Heart left ventricle (tissue), 16 donors: ENCODE data around the gene VIT. TPM values are rescaled to one million over a fixed set of nuclear protein-coding genes. Genes with fewer than 3 reads are reported as not detected.

Experiments
- ATAC-seq, 4 donors: fragments of 200-7000 bp; cut with Tn5 transposase; one replicate each; pipeline ENCODE4 v1.9.1; 2020 to 2022; ENCODE audit warnings: moderate library complexity in 4 of 4, mild to moderate bottlenecking in 3 of 4, moderate number of reproducible peaks in 1 of 4
- DNase-seq, 5 donors: peaks; one replicate each; pipeline ENCODE4 v3.0.0-alpha.2; 2020
- H3K27ac ChIP-seq, 12 donors: fragments of 200-600 bp; sonication (generic) in 4 of 12; one replicate each; pipeline versions ENCODE4 v1.5.0 to v1.8.0; 2016 to 2022; ENCODE audit warnings: mild to moderate bottlenecking in 2 of 12
- H3K27me3 ChIP-seq, 9 donors: fragments of 200-600 bp; sonication (generic) in 2 of 9; one replicate each; pipeline versions ENCODE4 v1.5.1 to v1.8.0; 2016 to 2022; ENCODE audit warnings: mild to moderate bottlenecking in 3 of 9
- H3K36me3 ChIP-seq, 9 donors: fragments of 200-600 bp; sonication (generic) in 2 of 9; one replicate each; pipeline versions ENCODE4 v1.5.0 to v1.8.0; 2018 to 2022; ENCODE audit warnings: mild to moderate bottlenecking in 2 of 9
- H3K4me1 ChIP-seq, 12 donors: fragments of 200-600 bp; sonication (generic) in 4 of 12; one replicate each; pipeline versions ENCODE4 v1.5.0 to v1.8.0; 2016 to 2022; ENCODE audit warnings: mild to moderate bottlenecking in 3 of 12
- H3K4me3 ChIP-seq, 12 donors: fragments of 200-600 bp; sonication (generic) in 4 of 12; one replicate each; pipeline versions ENCODE4 v1.5.0 to v1.8.0; 2017 to 2022; ENCODE audit warnings: mild to moderate bottlenecking in 9 of 12, moderate library complexity in 4 of 12
- H3K9me3 ChIP-seq, 12 donors: fragments of 200-600 bp; sonication (generic) in 4 of 12; one replicate each; pipeline versions ENCODE4 v1.5.0 to v1.8.0; 2016 to 2022; ENCODE audit warnings: mild to moderate bottlenecking in 1 of 12
- POLR2A ChIP-seq, 2 donors: fragments of 450-650 bp; IDR thresholded peaks; one replicate each; pipeline ENCODE4 v1.6.1; 2017; ENCODE audit warnings: antibody characterized with exemption in 2 of 2, mild to moderate bottlenecking in 2 of 2, moderate library complexity in 2 of 2
- WGBS, 4 donors: extraction: QIAGEN DNeasy Blood & Tissue Kit in 2 of 4; methylation state at CpG; one replicate each; pipeline versions ENCODE4 v1.1.5 to v1.1.7; 2013 to 2018; 5-methylcytosine and 5-hydroxymethylcytosine counted together
- intact Hi-C, 10 donors: fragments of 100-400 bp; cut with DNase I; formaldehyde crosslinking; loops; one replicate each; pipeline versions ENCODE4 v1.11.1 to v1.14.2; 2022
- polyA plus RNA-seq, 2 donors: library from polyadenylated mRNA; stranded (reverse); fragments of 200-250 nt; gene quantifications; one replicate each; pipeline ENCODE4 v1.2.3, GENCODE V29; 2013
- total RNA-seq, 9 donors: library from RNA; depleted of rRNA in 2 of 9; stranded (reverse); fragments of >200 nt in 2 of 9; fragmentation: NEBNext Ultra II Directional in 3 of 9; extraction: Animal tissue kit (Norgen Biotek cat#: 25700) in 3 of 9; gene quantifications; one replicate each; pipeline versions ENCODE4 v1.1.0 to v1.2.4, GENCODE V29; 2016 to 2023
- TF ChIP-seq, protein P1 (sequence below), 12 donors: fragments of 200-600 bp; sonication (generic) in 4 of 12; IDR thresholded peaks; one replicate each; pipeline versions ENCODE4 v1.5.0 to v1.8.0; 2018 to 2022; ENCODE audit warnings: antibody characterized with exemption in 12 of 12, mild to moderate bottlenecking in 5 of 12
- donor health status: ischemic (EF 13 %, LVEDD 7.1; RV severe dilation, severe dysfunction).
- donor health status: healthy with polysubstance abuse.
- donor health status: DM: no; HTN: yes; CAD: no.
- donor health status: DM: no; HTN: no; CAD: no.
- donor health status: ischemic (EF 25% LVEDD 6.9; RV normal size, moderate dysfunction).
- donor health status: ischemic (EF 25% LVEDD 5.7; RV mildly dilated, moderate dysfunction).
- donor health status: healthy.
- donor health status: DM: yes; HTN: yes; CAD: no.
- donor health status: ischemic (EF 35%, LVEDD 5.7; RV mildly dilated, moderate dysfunction).
- donor health status: nonischemic (EF 11% LVEDD 7.7; RV severe dilation, severe dysfunction).
- donor health status: DM: yes; HTN: yes; CAD: no.
- donor health status: PGD.
- donor health status: ischemic (EF 29% LVEDD 5.4; RV normal size, mild dysfunction).
- donor health status: nonischemic (EF 23%, LVEDD 6.1; RV moderate dilation, normal function).

VIT gene
- total and polyA plus RNA-seq, 11 donors: 1.0 to 34.9 (median 4.9) TPM

DNA sequence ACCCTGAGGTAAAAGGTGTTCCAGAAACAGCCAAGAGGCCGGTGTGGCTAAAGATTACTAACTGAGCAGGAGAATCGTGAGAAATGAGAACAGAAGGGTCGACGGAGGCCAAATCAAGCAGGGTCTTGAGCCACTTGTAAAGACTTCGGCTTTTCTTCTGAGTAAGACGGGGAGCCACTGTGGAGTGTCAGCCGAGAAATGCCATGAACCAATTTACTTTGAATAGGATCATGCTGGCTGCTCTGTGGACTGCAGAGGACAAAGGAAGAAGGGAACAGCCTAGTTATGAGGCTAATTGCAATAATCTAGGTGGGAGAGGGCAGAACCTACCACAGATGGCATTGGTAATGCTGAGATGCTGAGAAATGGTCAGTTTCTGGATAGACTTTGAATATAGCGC is 16.8 kb downstream of the VIT start:
- ATAC-seq (no peak), DNase-seq (no peak)
- TF ChIP-seq, protein P1, sequence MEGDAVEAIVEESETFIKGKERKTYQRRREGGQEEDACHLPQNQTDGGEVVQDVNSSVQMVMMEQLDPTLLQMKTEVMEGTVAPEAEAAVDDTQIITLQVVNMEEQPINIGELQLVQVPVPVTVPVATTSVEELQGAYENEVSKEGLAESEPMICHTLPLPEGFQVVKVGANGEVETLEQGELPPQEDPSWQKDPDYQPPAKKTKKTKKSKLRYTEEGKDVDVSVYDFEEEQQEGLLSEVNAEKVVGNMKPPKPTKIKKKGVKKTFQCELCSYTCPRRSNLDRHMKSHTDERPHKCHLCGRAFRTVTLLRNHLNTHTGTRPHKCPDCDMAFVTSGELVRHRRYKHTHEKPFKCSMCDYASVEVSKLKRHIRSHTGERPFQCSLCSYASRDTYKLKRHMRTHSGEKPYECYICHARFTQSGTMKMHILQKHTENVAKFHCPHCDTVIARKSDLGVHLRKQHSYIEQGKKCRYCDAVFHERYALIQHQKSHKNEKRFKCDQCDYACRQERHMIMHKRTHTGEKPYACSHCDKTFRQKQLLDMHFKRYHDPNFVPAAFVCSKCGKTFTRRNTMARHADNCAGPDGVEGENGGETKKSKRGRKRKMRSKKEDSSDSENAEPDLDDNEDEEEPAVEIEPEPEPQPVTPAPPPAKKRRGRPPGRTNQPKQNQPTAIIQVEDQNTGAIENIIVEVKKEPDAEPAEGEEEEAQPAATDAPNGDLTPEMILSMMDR (IDR thresholded peaks at IDR 0.05): no peak
- no peak for TF ChIP-seq POLR2A (IDR thresholded peaks at IDR 0.05)
- intact Hi-C loops: loop anchor here in 1 of 10 donors (5.0 kb wide), 1 partner anchor 49 kb away; no protein-coding TSS in a partner anchor
- peaks cover 0 to 12% (median 7%) of the 10 kb centered on the region in 12 donors for H3K9me3 ChIP-seq
- no peaks in the 10 kb centered on the region for H3K36me3 ChIP-seq
- 68 to 83% (median 75%) methylated on average over 8 of the region's 8 CpGs for WGBS, 4 donors
- H3K4me1 ChIP-seq: no peaks in the 10 kb centered on the region
- no peaks in the 10 kb centered on the region for H3K27me3 ChIP-seq
- no peak overlapping the region for H3K27ac ChIP-seq
- H3K4me3 ChIP-seq: no peak overlapping the region

DNA sequence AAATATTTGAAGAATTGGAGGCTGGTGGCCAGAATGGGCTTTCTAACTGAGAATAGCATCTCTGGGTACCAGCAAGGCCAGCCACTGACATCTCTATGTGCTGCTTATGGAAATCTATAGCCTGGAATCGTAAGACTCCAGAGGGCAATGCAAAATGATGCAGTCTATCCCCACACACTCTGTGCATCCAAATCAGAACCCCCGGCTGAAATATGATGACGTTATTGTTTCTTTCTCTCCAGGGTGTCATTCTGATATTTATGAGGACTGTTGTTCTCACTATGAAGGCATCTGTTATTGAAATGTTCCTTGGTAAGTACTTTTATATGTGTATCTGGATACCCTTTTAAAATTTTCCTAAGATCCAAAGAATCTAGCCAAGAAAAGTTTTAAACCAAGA is 19.6 kb downstream of the VIT start:
- TF ChIP-seq, protein P1 (IDR thresholded peaks at IDR 0.05): no peak
- TF ChIP-seq POLR2A (IDR thresholded peaks at IDR 0.05): no peak
- intact Hi-C loops: no loop called here
- no peak overlapping the region for H3K27ac ChIP-seq
- no peaks in the 10 kb centered on the region for H3K4me1 ChIP-seq
- WGBS, 4 donors: 55 to 75% (median 70%) methylated on average over 3 of the region's 3 CpGs
- H3K9me3 ChIP-seq: peaks cover 0 to 14% (median 6%) of the 10 kb centered on the region in 12 donors
- ATAC-seq (no peak), DNase-seq (no peak)
- no peaks in the 10 kb centered on the region for H3K27me3 ChIP-seq
- no peaks in the 10 kb centered on the region for H3K36me3 ChIP-seq
- no peak overlapping the region for H3K4me3 ChIP-seq

DNA sequence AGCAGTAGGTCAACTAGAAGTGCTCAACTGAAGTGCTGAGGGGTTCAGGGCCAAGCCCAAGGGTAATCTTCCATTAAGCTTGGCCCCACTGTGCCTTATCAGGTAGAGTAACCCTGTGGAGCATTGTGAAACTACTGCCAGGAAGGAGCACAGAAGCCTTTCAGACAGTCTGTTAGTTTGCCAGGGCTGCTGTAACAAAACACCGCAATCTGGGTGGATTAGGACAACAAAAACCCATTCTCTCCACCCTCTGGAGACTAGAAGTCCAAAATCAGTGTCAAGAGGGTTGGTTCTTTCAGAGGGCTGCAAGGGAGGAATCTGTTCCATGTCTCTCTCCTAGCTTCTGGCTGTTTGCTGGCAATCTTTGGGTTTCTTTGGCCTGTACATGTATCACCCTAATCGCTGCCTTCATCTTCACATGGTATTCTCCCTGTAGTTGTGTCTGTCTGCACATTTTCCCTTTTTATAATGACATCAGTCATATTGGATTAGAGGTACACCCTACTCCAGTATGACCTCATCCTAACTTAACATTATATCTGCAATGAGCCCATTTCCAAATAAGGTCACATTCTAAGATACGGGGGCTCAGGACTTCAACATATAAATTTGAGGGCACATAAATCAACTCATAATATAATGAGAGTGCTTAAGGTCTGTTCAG is 21.2 kb downstream of the VIT start:
- intact Hi-C loops: no loop called here
- 89 to 95% (median 92%) methylated on average over 3 of the region's 3 CpGs for WGBS, 4 donors
- no peak overlapping the region for H3K4me3 ChIP-seq
- H3K27ac ChIP-seq: no peak overlapping the region
- no peaks in the 10 kb centered on the region for H3K27me3 ChIP-seq
- peaks cover 0 to 11% (median 5%) of the 10 kb centered on the region in 12 donors for H3K9me3 ChIP-seq
- H3K36me3 ChIP-seq: no peaks in the 10 kb centered on the region
- no peak for DNase-seq
- no peaks in the 10 kb centered on the region for H3K4me1 ChIP-seq
- TF ChIP-seq, protein P1 (IDR thresholded peaks at IDR 0.05): no peak
- no peak for TF ChIP-seq POLR2A (IDR thresholded peaks at IDR 0.05)
- ATAC-seq: no peak

DNA sequence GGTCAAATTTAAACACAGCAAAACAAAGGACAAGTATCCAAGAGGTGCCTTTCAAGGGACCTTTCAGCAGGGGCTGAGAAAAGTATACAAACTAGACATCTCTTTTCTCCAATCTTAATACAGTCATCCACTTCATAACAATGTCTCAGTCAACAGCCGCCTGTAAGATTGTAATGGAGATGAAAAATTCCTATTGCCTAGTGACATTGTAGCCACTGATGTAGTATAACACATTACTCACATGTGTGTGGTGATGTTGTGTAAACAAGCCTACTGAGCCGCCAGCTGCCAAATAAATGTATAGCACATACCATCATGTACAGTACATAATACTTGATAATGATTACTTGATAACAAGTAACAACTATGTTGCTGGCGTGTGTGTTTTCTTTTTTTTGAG is 31.0 kb downstream of the VIT start:
- Histone ChIP-seq H3K27ac (no peak overlapping the region), H3K27me3 (no peaks in the 10 kb centered on the region), H3K36me3 (no peaks in the 10 kb centered on the region), H3K9me3 (peaks cover 0 to 8% (median 0%) of the 10 kb centered on the region in 12 donors), H3K4me3 (no peak overlapping the region), H3K4me1 (peaks cover 0 to 3% (median 0%) of the 10 kb centered on the region in 12 donors)
- ATAC-seq (no peak), DNase-seq (no peak)
- intact Hi-C loops: no loop called here
- 91 to 92% (median 92%) methylated on average over 3 of the region's 3 CpGs for WGBS, 4 donors
- TF ChIP-seq, protein P1 (IDR thresholded peaks at IDR 0.05): no peak
- no peak for TF ChIP-seq POLR2A (IDR thresholded peaks at IDR 0.05)
